Measurements from ENCODE around the gene NAALADL2.

DNA sequence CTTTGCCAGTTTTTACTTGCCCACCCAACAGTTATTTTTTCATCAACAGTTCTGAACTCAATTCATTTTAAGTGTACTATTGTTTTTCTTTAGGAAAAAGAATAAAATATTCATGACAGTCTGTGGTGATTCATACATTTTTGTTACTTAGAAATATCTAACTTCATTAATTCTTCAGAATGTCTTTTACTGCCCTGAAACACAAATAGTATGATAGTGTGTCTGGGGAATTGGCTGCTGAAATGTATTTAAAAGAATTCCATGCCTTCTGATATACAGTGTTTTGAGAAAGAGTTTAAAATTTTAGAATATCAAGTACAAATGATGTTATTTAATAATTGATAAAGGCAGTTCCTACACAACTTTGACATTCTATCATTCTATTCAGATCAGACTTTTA lies 854.1 kb downstream of the NAALADL2 start:
- no peak for TF ChIP-seq POLR2A (IDR thresholded peaks at IDR 0.05; ENCODE audit: low read length)
- TF ChIP-seq GATA1 (IDR thresholded peaks at IDR 0.05; ENCODE audit: low read depth, low read length) = no peak

All from erythroblast (primary cell).